ENCODE data around the gene ADGRV1.

DNA sequence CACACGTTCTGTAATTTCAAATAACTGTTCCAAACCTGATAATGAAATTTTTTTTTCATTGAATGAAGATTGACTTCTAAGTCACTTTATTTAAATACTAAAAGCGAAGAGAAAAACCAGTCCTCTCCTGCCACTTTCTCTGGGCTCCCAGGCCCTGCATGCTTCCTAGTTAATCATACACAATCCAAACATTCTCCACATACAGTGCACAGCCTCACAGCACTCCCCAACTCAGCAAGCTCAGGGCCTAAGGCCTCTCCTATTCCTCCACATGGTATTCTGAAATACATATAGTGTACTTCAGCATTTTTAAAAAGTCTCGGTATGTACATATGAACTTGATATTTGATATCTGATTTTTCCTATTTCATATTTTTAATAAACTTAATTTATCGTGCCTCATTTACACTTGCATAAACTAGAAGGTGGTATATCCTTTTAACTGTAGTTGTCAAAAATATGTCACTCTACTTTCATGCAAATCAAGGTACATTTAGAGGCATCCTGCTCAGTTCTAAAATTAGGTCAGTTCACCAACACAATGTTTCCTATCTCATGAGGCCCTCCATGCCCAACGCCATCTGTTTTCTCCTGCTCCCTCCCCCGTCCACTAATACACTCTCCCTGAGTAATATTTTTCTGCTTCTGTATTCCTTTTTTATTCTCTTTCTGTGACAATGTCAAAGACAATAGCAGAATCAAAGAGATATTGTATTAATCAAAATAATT is 617.9 kb downstream of the ADGRV1 start:
- TF ChIP-seq, protein P1, sequence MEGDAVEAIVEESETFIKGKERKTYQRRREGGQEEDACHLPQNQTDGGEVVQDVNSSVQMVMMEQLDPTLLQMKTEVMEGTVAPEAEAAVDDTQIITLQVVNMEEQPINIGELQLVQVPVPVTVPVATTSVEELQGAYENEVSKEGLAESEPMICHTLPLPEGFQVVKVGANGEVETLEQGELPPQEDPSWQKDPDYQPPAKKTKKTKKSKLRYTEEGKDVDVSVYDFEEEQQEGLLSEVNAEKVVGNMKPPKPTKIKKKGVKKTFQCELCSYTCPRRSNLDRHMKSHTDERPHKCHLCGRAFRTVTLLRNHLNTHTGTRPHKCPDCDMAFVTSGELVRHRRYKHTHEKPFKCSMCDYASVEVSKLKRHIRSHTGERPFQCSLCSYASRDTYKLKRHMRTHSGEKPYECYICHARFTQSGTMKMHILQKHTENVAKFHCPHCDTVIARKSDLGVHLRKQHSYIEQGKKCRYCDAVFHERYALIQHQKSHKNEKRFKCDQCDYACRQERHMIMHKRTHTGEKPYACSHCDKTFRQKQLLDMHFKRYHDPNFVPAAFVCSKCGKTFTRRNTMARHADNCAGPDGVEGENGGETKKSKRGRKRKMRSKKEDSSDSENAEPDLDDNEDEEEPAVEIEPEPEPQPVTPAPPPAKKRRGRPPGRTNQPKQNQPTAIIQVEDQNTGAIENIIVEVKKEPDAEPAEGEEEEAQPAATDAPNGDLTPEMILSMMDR (IDR thresholded peaks at IDR 0.05), result no peak
- no peak for TF ChIP-seq POLR2A (IDR thresholded peaks at IDR 0.05)
